ENCODE measurements around the gene CYP27C1.

The CYP27C1 gene

GRCh38 chr2:127142663-127143630 is 77.2 kb downstream of the CYP27C1 start:
- Histone ChIP-seq H3K18ac (ENCODE audit: low read depth in 1 of 2, low read length in 2 of 2) (no peak overlapping the region), H2AFZ (ENCODE audit: low read depth, low read length) (no peak overlapping the region), H3K9me3 (ENCODE audit: control insufficient read depth, low read length) (peaks cover 3% of the 10 kb centered on the region), H4K8ac (ENCODE audit: low read length) (peak overlapping the region; percentile 1), H3K4me2 (ENCODE audit: low read length, poor library complexity, severe bottlenecking) (no peak overlapping the region), H3K9ac (ENCODE audit: low read length) (no peak overlapping the region), H3K14ac (ENCODE audit: low read length in 2 of 2) (no peak overlapping the region), H3K36me3 (ENCODE audit: control insufficient read depth in 1 of 2, insufficient read depth in 2 of 2, low read depth in 1 of 2, low read length in 2 of 2) (no peaks in the 10 kb centered on the region), H4K91ac (ENCODE audit: low read length) (no peak overlapping the region), H3K27ac (ENCODE audit: low read length, poor library complexity, severe bottlenecking) (peak overlapping the region; percentile 78), H2AK5ac (ENCODE audit: low read length, severe bottlenecking) (no peak overlapping the region), H2BK5ac (ENCODE audit: low read depth, low read length, poor library complexity, severe bottlenecking) (no peak overlapping the region), H3K4ac (ENCODE audit: low read depth in 1 of 2, low read length in 2 of 2) (no peak overlapping the region), H3K23ac (ENCODE audit: low read length in 2 of 2) (no peak overlapping the region), H3K4me1 (ENCODE audit: control insufficient read depth, insufficient read depth, low read depth, low read length) (peaks cover 20% of the 10 kb centered on the region), H3K79me1 (replicated peaks; ENCODE audit: low read length, poor library complexity, severe bottlenecking) (no peaks in the 10 kb centered on the region), H2BK12ac (ENCODE audit: low read length in 2 of 2) (no peak overlapping the region), H2BK120ac (ENCODE audit: low read depth, low read length) (no peak overlapping the region), H3K4me3 (ENCODE audit: insufficient read depth in 1 of 2, low read depth in 1 of 2, low read length in 2 of 2) (no peak overlapping the region), H3K27me3 (ENCODE audit: control insufficient read depth in 1 of 2, insufficient read depth in 1 of 2, low read length in 2 of 2) (no peaks in the 10 kb centered on the region), H2BK15ac (ENCODE audit: low read depth, poor library complexity, severe bottlenecking) (no peak overlapping the region)
- 91% methylated on average over 4 of the region's 4 CpGs for WGBS
- no peak for DNase-seq

- no peak overlapping the region for H2BK120ac ChIP-seq (ENCODE audit: low read depth, low read length)
- H2AK5ac ChIP-seq (ENCODE audit: low read length, severe bottlenecking), result no peak overlapping the region
- no peaks in the 10 kb centered on the region for H3K27me3 ChIP-seq (ENCODE audit: control insufficient read depth in 1 of 2, insufficient read depth in 1 of 2, low read length in 2 of 2)
- H3K18ac ChIP-seq (ENCODE audit: low read depth in 1 of 2, low read length in 2 of 2), result no peak overlapping the region
- H3K4me3 ChIP-seq (ENCODE audit: insufficient read depth in 1 of 2, low read depth in 1 of 2, low read length in 2 of 2), result no peak overlapping the region
- H4K91ac ChIP-seq (ENCODE audit: low read length), result peak overlapping the region; percentile 25
- H2BK12ac ChIP-seq (ENCODE audit: low read length in 2 of 2), result no peak overlapping the region
- no peak overlapping the region for H3K9ac ChIP-seq (ENCODE audit: low read length)
- H3K79me1 ChIP-seq (replicated peaks; ENCODE audit: low read length, poor library complexity, severe bottlenecking), result no peaks in the 10 kb centered on the region
- H3K9me3 ChIP-seq (ENCODE audit: control insufficient read depth, low read length), result peaks cover 3% of the 10 kb centered on the region
- H3K4me1 ChIP-seq (ENCODE audit: control insufficient read depth, insufficient read depth, low read depth, low read length), result peaks cover 10% of the 10 kb centered on the region
- no peak overlapping the region for H3K27ac ChIP-seq (ENCODE audit: low read length, poor library complexity, severe bottlenecking)
- H3K23ac ChIP-seq (ENCODE audit: low read length in 2 of 2), result no peak overlapping the region
- H3K4ac ChIP-seq (ENCODE audit: low read depth in 1 of 2, low read length in 2 of 2), result no peak overlapping the region
- H2AFZ ChIP-seq (ENCODE audit: low read depth, low read length), result no peak overlapping the region
- no peak overlapping the region for H2BK15ac ChIP-seq (ENCODE audit: low read depth, poor library complexity, severe bottlenecking)
- no peak overlapping the region for H3K4me2 ChIP-seq (ENCODE audit: low read length, poor library complexity, severe bottlenecking)
- peak overlapping the region; percentile 8 for H4K8ac ChIP-seq (ENCODE audit: low read length)
- no peak overlapping the region for H2BK5ac ChIP-seq (ENCODE audit: low read depth, low read length, poor library complexity, severe bottlenecking)
- no peak for DNase-seq
- H3K36me3 ChIP-seq (ENCODE audit: control insufficient read depth in 1 of 2, insufficient read depth in 2 of 2, low read depth in 1 of 2, low read length in 2 of 2), result no peaks in the 10 kb centered on the region
- WGBS, result 67% methylated on average over 12 of the region's 13 CpGs
- H3K14ac ChIP-seq (ENCODE audit: low read length in 2 of 2), result no peak overlapping the region
These were observed 79.6 kb downstream of the CYP27C1 start for GRCh38 chr2:127140538-127140937.

GRCh38 chr2:127139766-127140165 is 80.3 kb downstream of the CYP27C1 start:
- Histone ChIP-seq H3K4ac (ENCODE audit: low read depth in 1 of 2, low read length in 2 of 2) (no peak overlapping the region), H4K8ac (ENCODE audit: low read length) (no peak overlapping the region), H3K4me1 (ENCODE audit: control insufficient read depth, insufficient read depth, low read depth, low read length) (peaks cover 8% of the 10 kb centered on the region), H3K36me3 (ENCODE audit: control insufficient read depth in 1 of 2, insufficient read depth in 2 of 2, low read depth in 1 of 2, low read length in 2 of 2) (no peaks in the 10 kb centered on the region), H3K27ac (ENCODE audit: low read length, poor library complexity, severe bottlenecking) (no peak overlapping the region), H3K23ac (ENCODE audit: low read length in 2 of 2) (no peak overlapping the region), H2BK5ac (ENCODE audit: low read depth, low read length, poor library complexity, severe bottlenecking) (no peak overlapping the region), H2BK120ac (ENCODE audit: low read depth, low read length) (no peak overlapping the region), H3K27me3 (ENCODE audit: control insufficient read depth in 1 of 2, insufficient read depth in 1 of 2, low read length in 2 of 2) (no peaks in the 10 kb centered on the region), H3K79me1 (replicated peaks; ENCODE audit: low read length, poor library complexity, severe bottlenecking) (no peaks in the 10 kb centered on the region), H3K4me2 (ENCODE audit: low read length, poor library complexity, severe bottlenecking) (no peak overlapping the region), H3K4me3 (ENCODE audit: insufficient read depth in 1 of 2, low read depth in 1 of 2, low read length in 2 of 2) (no peak overlapping the region), H3K14ac (ENCODE audit: low read length in 2 of 2) (no peak overlapping the region), H2BK15ac (ENCODE audit: low read depth, poor library complexity, severe bottlenecking) (no peak overlapping the region), H2AFZ (ENCODE audit: low read depth, low read length) (no peak overlapping the region), H4K91ac (ENCODE audit: low read length) (no peak overlapping the region), H3K18ac (ENCODE audit: low read depth in 1 of 2, low read length in 2 of 2) (no peak overlapping the region), H3K9me3 (ENCODE audit: control insufficient read depth, low read length) (peaks cover 3% of the 10 kb centered on the region), H2AK5ac (ENCODE audit: low read length, severe bottlenecking) (no peak overlapping the region), H3K9ac (ENCODE audit: low read length) (no peak overlapping the region), H2BK12ac (ENCODE audit: low read length in 2 of 2) (no peak overlapping the region)
- DNase-seq, result no peak
- WGBS, result 74% methylated on average over 1 of the region's 2 CpGs

- Histone ChIP-seq H3K4me1 (ENCODE audit: control insufficient read depth, insufficient read depth, low read depth, low read length) (peaks cover 2% of the 10 kb centered on the region), H3K23ac (ENCODE audit: low read length in 2 of 2) (no peak overlapping the region), H2BK120ac (ENCODE audit: low read depth, low read length) (no peak overlapping the region), H3K27ac (ENCODE audit: low read length, poor library complexity, severe bottlenecking) (no peak overlapping the region), H2BK5ac (ENCODE audit: low read depth, low read length, poor library complexity, severe bottlenecking) (no peak overlapping the region), H2AK5ac (ENCODE audit: low read length, severe bottlenecking) (no peak overlapping the region), H2BK12ac (ENCODE audit: low read length in 2 of 2) (no peak overlapping the region), H3K79me1 (replicated peaks; ENCODE audit: low read length, poor library complexity, severe bottlenecking) (no peaks in the 10 kb centered on the region), H2AFZ (ENCODE audit: low read depth, low read length) (no peak overlapping the region), H3K4me2 (ENCODE audit: low read length, poor library complexity, severe bottlenecking) (no peak overlapping the region), H3K14ac (ENCODE audit: low read length in 2 of 2) (no peak overlapping the region), H3K27me3 (ENCODE audit: control insufficient read depth in 1 of 2, insufficient read depth in 1 of 2, low read length in 2 of 2) (no peaks in the 10 kb centered on the region), H3K9me3 (ENCODE audit: control insufficient read depth, low read length) (peaks cover 3% of the 10 kb centered on the region), H3K18ac (ENCODE audit: low read depth in 1 of 2, low read length in 2 of 2) (no peak overlapping the region), H3K4ac (ENCODE audit: low read depth in 1 of 2, low read length in 2 of 2) (no peak overlapping the region), H4K91ac (ENCODE audit: low read length) (no peak overlapping the region), H4K8ac (ENCODE audit: low read length) (no peak overlapping the region), H3K36me3 (ENCODE audit: control insufficient read depth in 1 of 2, insufficient read depth in 2 of 2, low read depth in 1 of 2, low read length in 2 of 2) (no peaks in the 10 kb centered on the region), H3K4me3 (ENCODE audit: insufficient read depth in 1 of 2, low read depth in 1 of 2, low read length in 2 of 2) (no peak overlapping the region), H2BK15ac (ENCODE audit: low read depth, poor library complexity, severe bottlenecking) (no peak overlapping the region), H3K9ac (ENCODE audit: low read length) (no peak overlapping the region)
- no peak for DNase-seq
- WGBS, result 94% methylated on average over 12 of the region's 12 CpGs
These were observed 81.8 kb downstream of the CYP27C1 start for GRCh38 chr2:127138281-127138680.

Data from mesenchymal stem cell (in vitro differentiated cells and primary cell).